ENCODE data around the gene RHCE.
"Not testable (repeated sequence)": the region's sequence is repeated elsewhere in the genome, so short reads cannot be mapped to it uniquely, and the experiment has no call there.

The RHCE gene

DNA sequence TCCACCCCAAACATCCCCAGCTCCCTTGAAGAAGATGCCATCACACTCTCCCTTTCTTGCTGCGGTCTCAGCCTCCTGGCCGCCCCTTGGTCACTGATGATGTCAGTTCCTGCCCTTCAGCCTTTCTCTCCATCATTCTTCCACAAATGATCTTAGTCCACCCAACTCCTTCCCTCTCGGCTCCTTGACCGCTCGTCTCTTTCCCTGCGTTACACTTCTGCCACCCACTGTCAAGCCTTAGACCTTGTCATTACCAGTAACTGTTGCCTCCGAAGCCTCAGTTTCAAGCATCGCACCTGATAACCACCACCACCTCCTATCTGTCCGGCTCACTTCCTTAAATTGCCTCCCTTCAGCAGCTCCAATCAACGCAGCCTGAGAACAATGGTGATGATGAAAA lies 23.1 kb downstream of the RHCE start:
- DNase-seq: not testable (repeated sequence)

DNA sequence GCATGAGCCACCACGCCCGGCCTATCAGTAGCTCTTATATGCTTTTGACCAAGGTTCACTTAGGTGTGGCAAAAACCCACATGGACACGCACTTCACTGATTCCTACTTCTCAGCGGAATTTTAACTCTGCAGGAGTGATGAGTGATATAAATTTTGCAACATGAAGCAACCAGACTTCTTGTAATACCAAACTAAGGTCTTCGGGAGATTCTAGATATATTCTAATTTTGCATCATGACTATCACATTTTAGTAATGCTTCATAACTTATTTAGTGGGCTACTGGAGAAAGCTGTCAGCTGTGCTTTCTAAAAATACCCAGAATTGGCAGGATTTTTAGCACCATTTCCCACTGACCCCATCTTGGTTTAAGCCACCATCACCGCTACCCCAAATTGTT lies 27.8 kb downstream of the RHCE start:
- DNase-seq: no peak

GRCh38 chr1:25389721-25390120 lies 30.9 kb downstream of the RHCE start:
- DNase-seq: not testable (repeated sequence)

GRCh38 chr1:25388691-25389090 lies 31.9 kb downstream of the RHCE start:
- DNase-seq: not testable (repeated sequence)

- not testable (repeated sequence) for DNase-seq
Observed at GRCh38 chr1:25387096-25387495, 33.5 kb downstream of the RHCE start.

- DNase-seq: not testable (repeated sequence)
Observed at GRCh38 chr1:25383875-25384274, 36.8 kb downstream of the RHCE start.

- DNase-seq: not testable (repeated sequence)
Observed at GRCh38 chr1:25383090-25383489, 37.5 kb downstream of the RHCE start.

DNA sequence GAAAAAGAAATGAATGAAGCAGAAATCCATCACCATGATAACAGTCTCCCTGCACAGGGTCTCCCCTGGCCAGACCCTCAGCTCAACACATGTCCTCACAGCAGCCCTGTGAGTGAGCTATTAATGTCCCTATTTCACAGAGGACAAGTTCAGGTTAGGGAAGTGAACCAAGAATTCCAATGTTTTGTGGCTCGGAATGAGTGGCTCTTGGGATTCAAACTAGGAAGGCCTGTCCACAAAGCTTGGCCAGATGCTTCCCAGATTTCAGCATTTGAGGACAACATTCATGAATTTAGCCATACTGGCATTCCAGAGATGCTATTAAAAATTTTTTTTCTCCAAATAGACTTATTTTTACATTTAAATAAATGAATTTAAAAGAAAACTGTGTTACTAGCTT lies 38.1 kb downstream of the RHCE start:
- not testable (repeated sequence) for DNase-seq

- not testable (repeated sequence) for DNase-seq
Observed at GRCh38 chr1:25378367-25378766, 42.3 kb downstream of the RHCE start.

GRCh38 chr1:25371757-25372156 lies 48.9 kb downstream of the RHCE start:
- DNase-seq: not testable (repeated sequence)

DNA sequence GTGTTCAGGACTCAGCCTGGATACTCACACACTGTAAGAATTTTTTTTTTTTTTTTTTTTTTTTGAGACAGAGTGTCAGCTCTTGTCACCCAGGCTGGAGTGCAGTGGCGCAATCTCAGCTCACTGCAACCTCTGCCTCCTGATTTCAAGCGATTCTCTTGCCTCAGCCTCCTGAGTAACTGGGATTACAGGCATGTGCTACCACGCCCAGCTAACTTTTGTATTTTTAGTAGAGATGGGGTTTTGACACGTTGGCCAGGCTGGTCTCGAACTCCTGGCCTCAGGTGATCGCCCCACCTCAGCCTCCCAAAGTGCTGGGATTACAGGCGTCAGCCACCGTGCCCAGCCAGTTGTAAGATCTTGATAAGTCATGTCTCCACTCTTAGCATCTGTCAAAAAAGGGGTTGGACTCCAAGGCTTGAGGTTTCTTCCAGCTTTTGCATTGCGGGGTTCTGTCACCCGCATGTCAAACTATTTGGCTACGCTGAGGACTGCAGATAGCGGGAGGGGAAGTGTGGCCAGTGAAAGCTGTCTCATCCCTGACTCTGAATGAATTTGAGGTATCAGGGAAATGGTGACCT lies 50.8 kb downstream of the RHCE start:
- DNase-seq: not testable (repeated sequence)

DNA sequence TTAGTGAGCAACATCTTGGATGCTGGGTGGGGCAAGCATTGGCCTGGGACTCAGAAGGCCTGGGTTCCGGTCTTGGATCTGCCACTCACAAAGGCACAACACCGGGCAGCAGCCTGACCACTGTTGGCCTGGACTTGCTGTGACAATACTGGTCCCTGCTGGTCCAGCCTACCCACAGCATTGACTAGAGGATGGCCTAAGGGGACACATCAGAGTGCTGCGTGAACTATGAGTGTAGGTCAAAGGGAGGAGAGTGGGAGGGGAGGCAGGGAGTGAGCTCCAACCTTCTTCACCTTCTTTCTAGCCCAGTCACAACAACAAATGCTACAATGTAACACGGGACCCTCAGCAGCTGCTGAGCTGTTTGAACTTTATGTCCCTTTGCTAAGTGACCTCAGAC lies 51.4 kb downstream of the RHCE start:
- DNase-seq: peak; percentile 58

- not testable (repeated sequence) for DNase-seq
Observed at GRCh38 chr1:25362634-25363559, 57.7 kb downstream of the RHCE start.

DNA sequence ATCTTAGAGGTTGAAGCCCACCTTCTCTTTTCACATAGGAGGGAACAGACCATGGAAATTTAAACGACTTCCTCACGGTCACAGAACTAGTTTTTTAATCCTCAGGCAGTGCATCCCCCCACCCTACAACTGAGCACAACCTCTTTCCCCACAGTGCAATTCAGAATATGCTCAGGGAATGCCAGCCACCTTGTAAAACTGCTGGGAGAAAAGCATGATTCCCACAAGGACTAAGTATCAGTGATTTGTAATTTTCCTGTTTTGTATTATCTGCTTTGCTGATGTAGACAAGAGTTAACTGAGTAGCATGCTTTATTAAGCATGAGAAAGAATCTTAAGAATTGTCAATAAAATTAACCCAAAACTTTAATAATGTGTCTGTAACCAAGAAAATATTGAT lies 58.7 kb downstream of the RHCE start:
- no peak for DNase-seq

GRCh38 chr1:25360596-25361581 lies 59.7 kb downstream of the RHCE start:
- DNase-seq: peak; percentile 71

DNA sequence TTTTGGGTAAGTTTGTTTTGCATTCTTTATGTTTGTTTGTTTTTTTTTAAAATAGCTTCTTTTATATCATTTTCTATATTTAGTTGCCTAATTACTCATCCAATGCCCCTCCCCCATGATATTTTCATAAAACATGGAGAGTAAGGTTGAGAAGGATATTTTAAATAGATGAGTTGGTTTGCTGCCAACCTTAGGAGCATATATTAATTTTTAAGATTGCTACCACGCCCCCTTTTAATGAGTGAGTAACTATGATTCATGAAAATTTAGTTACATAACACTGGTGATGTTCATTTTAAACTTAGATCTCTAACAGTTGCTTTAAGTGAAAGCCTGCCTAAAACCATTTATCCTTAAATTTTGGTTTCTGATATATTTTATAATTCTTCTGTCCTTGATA lies 63.8 kb downstream of the RHCE start:
- DNase-seq: no peak

GRCh38 chr1:25356441-25356840 lies 64.2 kb downstream of the RHCE start:
- no peak for DNase-seq

GRCh38 chr1:25355841-25356395 lies 64.7 kb downstream of the RHCE start:
- DNase-seq: no peak

GRCh38 chr1:25349606-25350005 lies 71.0 kb downstream of the RHCE start:
- DNase-seq: no peak

- DNase-seq: no peak
Observed at GRCh38 chr1:25347556-25347955, 73.1 kb downstream of the RHCE start.

DNA sequence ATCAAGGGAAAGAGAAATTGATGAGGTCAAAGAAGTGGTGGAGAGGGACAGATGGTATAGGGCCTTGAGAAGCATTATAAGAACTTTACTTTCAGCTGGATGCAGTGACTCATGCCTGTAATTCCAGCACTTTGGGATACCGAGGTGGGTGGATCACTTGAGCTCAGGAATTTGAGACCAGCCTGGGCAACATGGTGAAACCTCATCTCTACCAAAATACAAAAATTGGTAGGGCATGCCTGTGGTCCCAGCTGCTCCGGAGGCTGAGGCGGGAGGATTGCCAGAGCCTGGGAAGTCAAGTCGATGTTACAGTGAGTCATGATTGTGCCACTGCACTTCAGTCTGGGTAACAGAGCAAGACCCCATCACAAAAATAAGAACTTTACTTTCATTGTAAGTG lies 76.8 kb downstream of the RHCE start:
- peak; percentile 58 for DNase-seq

DNA sequence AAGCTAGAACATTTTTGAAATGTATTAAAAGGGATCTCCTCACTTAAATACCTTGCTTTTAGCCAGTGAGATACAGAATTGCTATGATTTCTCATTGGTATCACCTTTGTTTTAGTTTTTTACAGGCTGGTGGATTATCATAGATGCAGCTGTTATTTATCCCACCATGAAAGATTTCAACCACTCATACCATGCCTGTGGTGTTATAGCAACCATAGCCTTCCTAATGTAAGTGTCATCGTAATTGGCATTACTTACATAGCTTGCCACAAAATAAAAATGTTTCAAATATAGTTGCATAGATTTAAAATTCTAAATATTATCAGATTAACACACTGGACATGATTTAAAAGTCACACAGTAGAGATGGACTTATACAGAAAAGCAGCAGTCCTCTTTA lies 77.8 kb downstream of the RHCE start:
- DNase-seq: no peak

DNA sequence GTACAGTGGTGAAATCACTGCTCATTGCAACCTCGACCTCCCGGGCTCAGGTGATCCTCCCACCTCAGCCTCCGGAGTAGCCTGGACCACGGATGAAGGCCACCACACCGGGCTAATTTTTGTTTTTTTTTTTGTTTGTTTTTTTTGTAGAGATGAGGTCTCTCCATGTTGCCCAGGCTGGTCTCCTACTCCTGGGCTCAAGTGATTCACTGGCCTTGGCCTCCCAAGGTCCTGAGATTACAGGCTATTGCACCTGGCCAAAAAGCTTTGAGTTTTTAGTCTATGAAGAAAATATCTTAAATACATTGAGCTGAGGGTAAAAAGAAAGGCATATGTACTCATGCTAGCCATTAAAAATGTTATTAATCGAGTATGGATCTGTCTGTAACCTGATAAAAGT lies 78.9 kb downstream of the RHCE start:
- DNase-seq: no peak

All from islet precursor cell (in vitro differentiated cells).